ENCODE results near the gene CSTB.

The CSTB gene

DNA sequence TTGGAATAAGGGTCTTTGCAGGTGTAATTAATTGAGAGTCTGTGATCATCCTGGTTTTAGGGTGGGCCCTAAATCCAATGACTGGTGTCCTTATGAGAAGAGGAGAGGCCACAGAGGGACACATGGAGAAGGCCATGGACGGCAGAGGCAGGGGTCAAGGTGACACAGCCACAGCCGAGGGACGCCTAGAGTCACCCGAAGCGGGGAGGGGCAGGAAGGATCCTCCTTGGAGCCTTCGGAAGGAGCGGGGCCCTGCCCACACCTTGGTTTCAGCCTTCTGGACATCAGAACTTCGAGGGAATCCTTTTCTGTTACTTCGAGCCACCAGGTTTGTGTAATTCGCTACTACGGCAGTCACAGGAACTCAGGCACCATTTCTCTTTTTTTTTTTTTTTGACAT lies 44.4 kb upstream of the CSTB start:
- no peak for DNase-seq (ENCODE audit: low spot score)
- Histone ChIP-seq H3K36me3 (ENCODE audit: low read depth) (no peaks in the 10 kb centered on the region), H3K4me3 (ENCODE audit: severe bottlenecking) (no peak overlapping the region), H3K27ac (ENCODE audit: poor library complexity, severe bottlenecking) (no peak overlapping the region), H3K9me3 (ENCODE audit: severe bottlenecking) (no peaks in the 10 kb centered on the region), H3K27me3 (ENCODE audit: insufficient read depth, poor library complexity, severe bottlenecking) (no peaks in the 10 kb centered on the region), H3K4me1 (ENCODE audit: insufficient read depth, poor library complexity, severe bottlenecking) (no peaks in the 10 kb centered on the region)
- TF ChIP-seq, protein P1, sequence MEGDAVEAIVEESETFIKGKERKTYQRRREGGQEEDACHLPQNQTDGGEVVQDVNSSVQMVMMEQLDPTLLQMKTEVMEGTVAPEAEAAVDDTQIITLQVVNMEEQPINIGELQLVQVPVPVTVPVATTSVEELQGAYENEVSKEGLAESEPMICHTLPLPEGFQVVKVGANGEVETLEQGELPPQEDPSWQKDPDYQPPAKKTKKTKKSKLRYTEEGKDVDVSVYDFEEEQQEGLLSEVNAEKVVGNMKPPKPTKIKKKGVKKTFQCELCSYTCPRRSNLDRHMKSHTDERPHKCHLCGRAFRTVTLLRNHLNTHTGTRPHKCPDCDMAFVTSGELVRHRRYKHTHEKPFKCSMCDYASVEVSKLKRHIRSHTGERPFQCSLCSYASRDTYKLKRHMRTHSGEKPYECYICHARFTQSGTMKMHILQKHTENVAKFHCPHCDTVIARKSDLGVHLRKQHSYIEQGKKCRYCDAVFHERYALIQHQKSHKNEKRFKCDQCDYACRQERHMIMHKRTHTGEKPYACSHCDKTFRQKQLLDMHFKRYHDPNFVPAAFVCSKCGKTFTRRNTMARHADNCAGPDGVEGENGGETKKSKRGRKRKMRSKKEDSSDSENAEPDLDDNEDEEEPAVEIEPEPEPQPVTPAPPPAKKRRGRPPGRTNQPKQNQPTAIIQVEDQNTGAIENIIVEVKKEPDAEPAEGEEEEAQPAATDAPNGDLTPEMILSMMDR (IDR thresholded peaks at IDR 0.05; ENCODE audit: poor library complexity, severe bottlenecking): no peak
- ATAC-seq (ENCODE audit: low read depth): no peak

DNA sequence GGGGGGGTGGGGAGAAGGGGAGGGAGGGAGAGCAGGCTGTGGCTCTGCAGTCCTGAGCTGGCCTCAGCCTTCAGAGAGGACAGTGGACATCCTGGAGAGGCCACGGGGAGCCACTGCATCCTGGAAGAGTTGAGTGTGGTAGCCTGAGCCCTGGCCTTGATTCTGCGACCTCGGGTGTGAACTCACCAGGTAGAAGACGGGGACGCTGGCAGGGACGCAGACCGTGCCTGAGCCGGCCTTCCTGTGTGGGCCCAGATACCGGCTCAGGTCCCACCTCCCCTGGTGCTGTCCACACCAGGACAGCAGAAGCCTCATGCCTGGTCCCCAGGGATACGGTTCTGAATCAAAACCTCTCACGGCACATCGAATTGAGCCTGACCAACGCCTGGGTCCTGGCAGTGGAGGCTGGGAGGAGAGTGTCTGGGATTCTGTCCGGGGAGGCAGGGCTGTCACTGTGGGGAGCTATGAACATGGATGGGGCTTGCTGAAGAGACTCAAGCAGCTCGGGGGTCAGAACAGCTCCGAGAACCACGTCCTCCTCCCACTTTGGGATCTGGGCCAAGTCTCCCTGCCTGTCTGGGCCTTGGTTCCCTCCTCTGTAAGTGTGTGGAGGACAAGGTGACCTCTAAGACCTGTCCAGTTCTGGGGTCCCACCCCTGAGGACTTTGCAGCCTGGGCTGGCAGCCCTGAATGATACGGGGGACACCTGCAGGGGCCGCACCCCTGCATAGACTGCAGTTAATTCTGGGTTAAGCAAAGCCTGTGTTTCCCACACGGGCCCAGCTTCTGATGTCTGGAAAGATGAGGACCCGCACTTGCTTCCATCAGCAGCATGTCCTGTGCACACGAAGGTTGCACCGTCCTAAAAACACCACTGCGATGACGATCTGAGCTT lies 43.6 kb upstream of the CSTB start:
- Histone ChIP-seq H3K27ac (ENCODE audit: poor library complexity, severe bottlenecking) (no peak overlapping the region), H3K4me3 (ENCODE audit: severe bottlenecking) (no peak overlapping the region), H3K27me3 (ENCODE audit: insufficient read depth, poor library complexity, severe bottlenecking) (no peaks in the 10 kb centered on the region), H3K4me1 (ENCODE audit: insufficient read depth, poor library complexity, severe bottlenecking) (no peaks in the 10 kb centered on the region), H3K9me3 (ENCODE audit: severe bottlenecking) (no peaks in the 10 kb centered on the region), H3K36me3 (ENCODE audit: low read depth) (no peaks in the 10 kb centered on the region)
- DNase-seq (ENCODE audit: low spot score) (no peak), ATAC-seq (ENCODE audit: low read depth) (no peak)
- TF ChIP-seq, protein P1 (IDR thresholded peaks at IDR 0.05; ENCODE audit: poor library complexity, severe bottlenecking): no peak

DNA sequence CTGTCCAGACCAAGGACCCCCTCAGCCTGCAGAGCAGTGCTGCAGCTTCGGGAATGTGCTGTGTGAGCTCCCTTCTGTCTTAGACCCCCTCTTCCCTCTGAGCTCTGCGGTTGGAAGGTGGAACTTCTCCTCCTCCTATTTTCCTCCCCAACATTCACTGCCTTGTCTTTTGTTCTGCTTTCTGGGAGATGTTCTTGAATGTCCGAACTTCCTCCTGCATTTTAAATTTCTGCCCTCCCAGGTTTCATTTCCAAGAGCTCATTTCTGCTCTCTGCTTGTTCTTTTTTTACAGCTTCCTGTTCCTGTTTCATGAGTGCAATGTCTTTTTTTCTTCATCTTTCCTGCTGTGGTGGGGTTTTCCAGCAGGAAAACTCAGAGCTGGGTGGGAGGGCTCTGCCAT lies 42.6 kb upstream of the CSTB start:
- H3K36me3 ChIP-seq (ENCODE audit: low read depth): no peaks in the 10 kb centered on the region
- H3K27me3 ChIP-seq (ENCODE audit: insufficient read depth, poor library complexity, severe bottlenecking): no peaks in the 10 kb centered on the region
- H3K4me3 ChIP-seq (ENCODE audit: severe bottlenecking): no peak overlapping the region
- ATAC-seq (ENCODE audit: low read depth) (no peak), DNase-seq (ENCODE audit: low spot score) (no peak)
- TF ChIP-seq, protein P1 (IDR thresholded peaks at IDR 0.05; ENCODE audit: poor library complexity, severe bottlenecking): no peak
- H3K9me3 ChIP-seq (ENCODE audit: severe bottlenecking): no peaks in the 10 kb centered on the region
- no peaks in the 10 kb centered on the region for H3K4me1 ChIP-seq (ENCODE audit: insufficient read depth, poor library complexity, severe bottlenecking)
- H3K27ac ChIP-seq (ENCODE audit: poor library complexity, severe bottlenecking): no peak overlapping the region

DNA sequence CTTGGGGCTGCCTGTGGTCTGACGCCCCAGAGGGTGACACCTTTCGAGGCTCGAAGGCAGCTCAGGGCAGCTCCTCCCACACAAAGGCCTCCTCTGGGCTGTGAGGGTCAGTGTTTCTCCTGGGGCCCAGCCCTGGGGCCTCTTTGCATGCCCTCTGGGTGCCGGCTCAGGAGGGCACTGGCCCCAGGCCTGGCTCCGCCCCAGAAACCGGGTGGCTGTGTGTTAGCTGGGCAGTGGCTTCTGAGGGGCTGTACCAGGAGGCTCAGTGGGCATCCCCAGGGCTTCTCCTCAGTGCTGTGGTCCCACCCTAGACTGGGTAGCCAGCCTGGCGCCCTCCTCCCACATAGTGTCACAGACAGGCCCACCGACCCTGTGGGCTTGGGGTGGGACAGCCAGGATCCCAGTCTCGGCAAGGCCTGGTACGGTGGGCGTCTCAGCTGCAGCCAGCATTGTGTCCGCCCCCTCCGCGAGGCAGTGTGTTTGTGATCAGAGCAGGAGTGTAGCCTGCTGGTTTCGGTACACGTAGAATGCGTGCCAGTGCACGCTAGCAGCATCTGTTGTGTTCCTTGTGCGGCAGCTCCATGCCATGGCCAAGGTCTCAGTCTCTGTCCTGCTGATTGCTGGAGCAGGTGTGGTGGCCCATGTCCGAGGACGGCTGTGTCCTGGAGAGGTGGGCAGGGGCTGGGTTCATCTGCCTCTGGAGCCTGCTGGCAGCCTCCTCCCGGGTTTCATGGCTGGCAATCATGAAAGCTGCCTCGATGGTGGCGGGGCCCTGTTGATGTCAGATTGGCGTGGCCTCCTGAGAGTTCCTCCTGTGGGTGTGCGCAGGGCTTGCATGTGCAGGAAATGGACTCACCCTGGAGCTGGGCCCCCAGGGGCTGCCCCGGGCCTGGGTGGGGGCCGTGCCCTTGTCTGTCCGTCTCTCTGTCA lies 41.3 kb upstream of the CSTB start:
- TF ChIP-seq, protein P1 (IDR thresholded peaks at IDR 0.05; ENCODE audit: poor library complexity, severe bottlenecking): no peak
- no peak overlapping the region for H3K4me3 ChIP-seq (ENCODE audit: severe bottlenecking)
- peaks cover 6% of the 10 kb centered on the region for H3K4me1 ChIP-seq (ENCODE audit: insufficient read depth, poor library complexity, severe bottlenecking)
- H3K27me3 ChIP-seq (ENCODE audit: insufficient read depth, poor library complexity, severe bottlenecking): no peaks in the 10 kb centered on the region
- H3K9me3 ChIP-seq (ENCODE audit: severe bottlenecking): no peaks in the 10 kb centered on the region
- H3K27ac ChIP-seq (ENCODE audit: poor library complexity, severe bottlenecking): no peak overlapping the region
- DNase-seq (ENCODE audit: low spot score): no peak
- ATAC-seq (ENCODE audit: low read depth): no peak
- H3K36me3 ChIP-seq (ENCODE audit: low read depth): no peaks in the 10 kb centered on the region

Data from RWPE2 (cell line).